ENCODE results near the gene CD1C. TPM values are rescaled to one million over a fixed set of nuclear protein-coding genes. Genes with fewer than 3 reads are reported as not detected.
"Not testable (repeated sequence)": the region's sequence is repeated elsewhere in the genome, so short reads cannot be mapped to it uniquely, and the experiment has no call there.

CD1C gene
- total RNA-seq, 1 donor from 2014 or later = not detected

DNA sequence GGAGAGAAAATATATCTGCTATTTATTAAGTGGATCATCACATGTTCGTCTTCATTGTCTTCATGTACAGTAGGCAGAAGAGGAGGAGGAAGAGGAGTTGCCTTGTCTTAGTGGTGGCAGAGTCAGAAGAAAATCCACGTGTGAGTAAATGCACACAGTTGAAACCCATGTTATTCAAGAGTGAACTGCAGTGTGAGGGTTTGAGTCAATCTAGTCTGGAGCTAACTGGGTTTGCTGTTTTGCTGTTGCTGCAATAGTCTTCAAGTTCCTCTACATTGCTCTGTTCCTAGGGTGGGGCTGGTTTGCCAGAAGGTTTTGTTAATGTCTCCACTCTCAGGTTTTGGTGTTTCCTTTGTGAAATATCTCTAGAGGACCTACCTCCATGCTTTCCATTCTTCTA, 38.6 kb upstream of the CD1C start:
- TF ChIP-seq CTCF (IDR thresholded peaks at IDR 0.05; ENCODE audit: unreplicated experiment) = no peak
- Mint-ChIP-seq H3K27ac (ENCODE audit: unreplicated experiment) (no peak overlapping the region), H3K4me3 (ENCODE audit: unreplicated experiment) (no peak overlapping the region), H3K9me3 (ENCODE audit: unreplicated experiment) (no peaks in the 10 kb centered on the region), H3K4me1 (ENCODE audit: unreplicated experiment) (peaks cover 3% of the 10 kb centered on the region), H3K36me3 (ENCODE audit: low read depth, unreplicated experiment) (no peaks in the 10 kb centered on the region), H3K27me3 (ENCODE audit: unreplicated experiment) (no peaks in the 10 kb centered on the region)
- DNase-seq (ENCODE audit: low spot score) = no peak

DNA sequence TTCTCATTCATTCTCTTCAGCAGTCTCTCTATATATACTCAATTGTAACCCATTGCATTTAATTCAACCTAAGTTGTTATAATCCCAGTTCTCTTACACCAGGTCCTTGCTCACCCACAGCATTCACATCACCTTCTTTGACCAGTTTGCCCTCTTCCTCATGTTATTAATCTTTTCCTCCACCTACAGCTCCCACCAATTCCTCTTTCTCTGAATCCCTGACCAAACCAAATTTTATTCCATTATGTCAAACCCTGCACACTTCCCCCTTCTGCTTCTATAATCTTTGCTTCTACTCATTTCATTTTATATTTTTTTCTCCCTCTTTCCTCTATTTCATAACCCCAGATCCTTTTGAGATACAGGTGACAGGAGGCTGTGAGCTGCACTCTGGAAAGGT, 34.1 kb upstream of the CD1C start:
- no peak for TF ChIP-seq CTCF (IDR thresholded peaks at IDR 0.05; ENCODE audit: unreplicated experiment)
- H3K36me3 Mint-ChIP-seq (ENCODE audit: low read depth, unreplicated experiment) = no peaks in the 10 kb centered on the region
- no peaks in the 10 kb centered on the region for H3K9me3 Mint-ChIP-seq (ENCODE audit: unreplicated experiment)
- no peaks in the 10 kb centered on the region for H3K4me1 Mint-ChIP-seq (ENCODE audit: unreplicated experiment)
- no peak for DNase-seq (ENCODE audit: low spot score)
- no peaks in the 10 kb centered on the region for H3K27me3 Mint-ChIP-seq (ENCODE audit: unreplicated experiment)
- H3K27ac Mint-ChIP-seq (ENCODE audit: unreplicated experiment) = no peak overlapping the region
- no peak overlapping the region for H3K4me3 Mint-ChIP-seq (ENCODE audit: unreplicated experiment)

- H3K27ac Mint-ChIP-seq (ENCODE audit: unreplicated experiment); H3K27me3 Mint-ChIP-seq (ENCODE audit: unreplicated experiment); H3K36me3 Mint-ChIP-seq (ENCODE audit: low read depth, unreplicated experiment); DNase-seq (ENCODE audit: low spot score); H3K4me3 Mint-ChIP-seq (ENCODE audit: unreplicated experiment); H3K9me3 Mint-ChIP-seq (ENCODE audit: unreplicated experiment); H3K4me1 Mint-ChIP-seq (ENCODE audit: unreplicated experiment): not testable (repeated sequence)
These were observed 33.0 kb upstream of the CD1C start for GRCh38 chr1:158256747-158257146.

DNA sequence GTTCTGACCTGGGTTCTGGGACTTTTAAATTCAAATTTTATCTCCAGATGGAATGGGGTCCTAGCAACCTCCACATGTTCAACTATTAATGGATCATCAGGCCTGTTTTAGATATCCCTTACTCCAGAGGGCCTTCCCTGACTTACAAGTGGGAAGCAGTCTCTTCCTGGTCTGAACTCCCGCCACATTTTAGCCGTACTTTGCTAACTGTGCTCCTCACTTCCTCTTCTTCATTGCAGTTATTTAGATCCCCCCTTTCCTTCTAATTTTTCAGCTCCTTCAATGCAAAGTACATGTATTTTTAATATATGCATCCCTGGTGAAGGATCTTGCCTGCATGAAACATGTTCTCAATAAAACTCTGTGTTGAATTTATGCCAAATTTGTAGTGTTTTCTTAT, 31.8 kb upstream of the CD1C start:
- H3K4me3 Mint-ChIP-seq (ENCODE audit: unreplicated experiment) = no peak overlapping the region
- no peaks in the 10 kb centered on the region for H3K4me1 Mint-ChIP-seq (ENCODE audit: unreplicated experiment)
- no peak for DNase-seq (ENCODE audit: low spot score)
- no peak overlapping the region for H3K27ac Mint-ChIP-seq (ENCODE audit: unreplicated experiment)
- H3K9me3 Mint-ChIP-seq (ENCODE audit: unreplicated experiment) = no peaks in the 10 kb centered on the region
- no peak for TF ChIP-seq CTCF (IDR thresholded peaks at IDR 0.05; ENCODE audit: unreplicated experiment)
- H3K36me3 Mint-ChIP-seq (ENCODE audit: low read depth, unreplicated experiment) = no peaks in the 10 kb centered on the region
- H3K27me3 Mint-ChIP-seq (ENCODE audit: unreplicated experiment) = no peaks in the 10 kb centered on the region

DNA sequence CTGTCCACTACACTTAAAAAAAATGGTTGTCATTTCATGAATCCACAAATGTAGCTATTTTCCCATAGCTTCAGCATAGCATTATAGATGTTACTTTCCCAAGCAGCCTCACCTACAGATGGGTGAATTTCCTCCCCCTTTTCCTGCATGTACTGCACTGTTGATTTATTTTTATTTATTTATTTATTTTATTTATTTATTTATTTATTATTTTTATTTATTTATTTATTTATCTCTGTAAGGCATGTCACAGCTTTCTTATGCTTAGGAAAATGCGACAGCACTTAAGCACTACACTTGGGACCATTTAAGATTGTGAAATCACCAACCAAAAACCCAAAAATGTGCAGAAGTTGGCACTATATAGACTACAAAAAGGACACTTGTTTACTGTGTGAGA, 30.6 kb upstream of the CD1C start:
- Mint-ChIP-seq H3K36me3 (ENCODE audit: low read depth, unreplicated experiment) (no peaks in the 10 kb centered on the region), H3K9me3 (ENCODE audit: unreplicated experiment) (no peaks in the 10 kb centered on the region)

More for the DNA sequence above, 30.6 kb upstream of the CD1C start:
- H3K4me1 Mint-ChIP-seq (ENCODE audit: unreplicated experiment) = no peaks in the 10 kb centered on the region
- DNase-seq (ENCODE audit: low spot score) = no peak
- TF ChIP-seq CTCF (IDR thresholded peaks at IDR 0.05; ENCODE audit: unreplicated experiment) = no peak
- H3K4me3 Mint-ChIP-seq (ENCODE audit: unreplicated experiment) = no peak overlapping the region
- no peak overlapping the region for H3K27ac Mint-ChIP-seq (ENCODE audit: unreplicated experiment)
- no peaks in the 10 kb centered on the region for H3K27me3 Mint-ChIP-seq (ENCODE audit: unreplicated experiment)
